ENCODE measurements around the gene IMMP2L. TPM values are rescaled to one million over a fixed set of nuclear protein-coding genes. Genes with fewer than 3 reads are reported as not detected.

IMMP2L gene
- total RNA-seq, 2 donors from 2014 or later: 7.3 to 7.7 TPM

DNA sequence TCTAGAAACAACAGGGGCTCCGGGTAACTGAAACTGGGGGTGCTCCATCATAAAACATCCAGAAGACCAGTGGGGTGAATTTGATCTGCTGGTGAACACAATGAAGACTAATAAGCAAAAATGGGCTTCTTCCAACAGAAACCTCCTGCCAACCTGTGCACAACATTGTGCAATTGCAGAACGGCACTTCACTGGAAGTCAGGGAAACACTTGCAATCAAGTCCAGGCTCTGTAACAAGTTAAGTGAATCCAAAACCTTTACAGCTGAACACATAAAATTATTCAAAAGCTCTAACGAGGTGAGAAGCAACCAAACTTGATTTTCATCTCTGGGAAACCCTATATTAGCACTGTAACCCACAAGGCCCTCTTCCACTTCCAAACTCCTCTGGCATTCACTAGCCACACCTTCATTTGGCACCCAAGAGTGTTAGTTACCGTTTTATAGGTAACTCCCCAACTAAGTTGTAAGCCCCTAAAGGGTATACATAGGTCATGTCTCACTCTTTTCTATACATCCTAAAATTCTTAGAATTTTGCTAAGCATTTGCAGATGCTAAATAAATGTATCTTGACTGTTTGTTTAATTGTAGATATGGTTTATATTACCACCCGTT is 22.0 kb downstream of the IMMP2L start:
- Histone ChIP-seq H3K9me3 (no peaks in the 10 kb centered on the region), H3K27ac (no peak overlapping the region), H3K4me1 (no peaks in the 10 kb centered on the region), H3K4me3 (no peak overlapping the region), H3K27me3 (no peaks in the 10 kb centered on the region), H3K36me3 (no peaks in the 10 kb centered on the region)
- TF ChIP-seq, protein P1, sequence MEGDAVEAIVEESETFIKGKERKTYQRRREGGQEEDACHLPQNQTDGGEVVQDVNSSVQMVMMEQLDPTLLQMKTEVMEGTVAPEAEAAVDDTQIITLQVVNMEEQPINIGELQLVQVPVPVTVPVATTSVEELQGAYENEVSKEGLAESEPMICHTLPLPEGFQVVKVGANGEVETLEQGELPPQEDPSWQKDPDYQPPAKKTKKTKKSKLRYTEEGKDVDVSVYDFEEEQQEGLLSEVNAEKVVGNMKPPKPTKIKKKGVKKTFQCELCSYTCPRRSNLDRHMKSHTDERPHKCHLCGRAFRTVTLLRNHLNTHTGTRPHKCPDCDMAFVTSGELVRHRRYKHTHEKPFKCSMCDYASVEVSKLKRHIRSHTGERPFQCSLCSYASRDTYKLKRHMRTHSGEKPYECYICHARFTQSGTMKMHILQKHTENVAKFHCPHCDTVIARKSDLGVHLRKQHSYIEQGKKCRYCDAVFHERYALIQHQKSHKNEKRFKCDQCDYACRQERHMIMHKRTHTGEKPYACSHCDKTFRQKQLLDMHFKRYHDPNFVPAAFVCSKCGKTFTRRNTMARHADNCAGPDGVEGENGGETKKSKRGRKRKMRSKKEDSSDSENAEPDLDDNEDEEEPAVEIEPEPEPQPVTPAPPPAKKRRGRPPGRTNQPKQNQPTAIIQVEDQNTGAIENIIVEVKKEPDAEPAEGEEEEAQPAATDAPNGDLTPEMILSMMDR (IDR thresholded peaks at IDR 0.05): no peak
- no peak for DNase-seq (ENCODE audit: low spot score)

DNA sequence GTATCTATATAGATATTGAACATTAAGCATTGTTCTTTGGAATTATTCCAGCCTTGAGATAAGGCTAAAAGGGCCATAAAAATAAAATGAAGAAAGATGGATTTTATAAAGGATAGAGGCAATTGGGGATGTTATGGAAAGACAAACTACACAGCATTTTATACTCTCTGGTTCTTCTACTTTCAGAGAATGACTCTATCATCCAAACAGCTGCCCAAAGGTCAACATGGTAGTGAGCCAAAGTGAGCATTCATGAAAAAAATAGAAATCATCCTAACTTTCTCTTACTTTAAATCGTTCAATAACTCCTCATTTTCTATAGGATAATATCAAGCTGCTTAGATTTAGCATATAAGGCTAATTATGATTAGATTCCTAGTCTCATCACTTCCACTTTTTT is 25.2 kb downstream of the IMMP2L start:
- TF ChIP-seq, protein P1 (IDR thresholded peaks at IDR 0.05): no peak
- no peak overlapping the region for H3K27ac ChIP-seq
- no peak for DNase-seq (ENCODE audit: low spot score)
- peaks cover 0 to 11% of the 10 kb centered on the region in 2 donors for H3K4me1 ChIP-seq
- no peak overlapping the region for H3K4me3 ChIP-seq
- H3K36me3 ChIP-seq: no peaks in the 10 kb centered on the region
- no peaks in the 10 kb centered on the region for H3K9me3 ChIP-seq
- no peaks in the 10 kb centered on the region for H3K27me3 ChIP-seq

DNA sequence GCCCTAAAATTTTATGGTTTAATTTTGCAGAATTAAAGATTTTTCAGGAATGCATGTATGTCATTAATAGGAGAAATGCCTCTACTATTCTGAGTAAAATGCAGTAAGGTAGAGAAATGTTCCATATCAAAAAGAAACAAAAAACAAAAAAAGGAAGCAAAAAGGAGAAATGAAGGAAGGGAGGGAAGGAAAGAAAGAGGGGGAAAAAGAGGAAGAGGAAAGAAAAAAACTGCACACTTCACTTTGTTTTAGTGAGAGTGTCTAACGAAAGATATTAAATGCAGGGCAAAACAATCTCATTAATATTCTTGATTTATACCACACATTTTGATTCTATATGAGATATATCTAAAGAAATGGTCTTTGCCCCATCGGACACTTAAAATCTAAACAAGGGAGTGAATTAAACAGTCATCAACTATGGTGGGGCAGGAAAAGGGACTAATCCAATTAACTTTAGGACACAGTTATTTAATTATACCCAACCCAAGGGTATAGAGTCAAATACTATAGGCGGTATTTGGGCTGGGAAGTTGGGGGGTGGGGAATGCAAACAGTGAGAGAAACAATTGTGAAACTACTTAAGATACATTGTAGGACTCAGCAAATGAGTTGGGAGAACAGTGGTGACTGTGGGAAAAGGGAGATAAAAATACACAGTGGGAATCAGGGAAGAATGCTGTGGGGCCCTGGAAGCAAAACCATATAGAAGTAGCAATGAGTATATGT is 27.0 kb downstream of the IMMP2L start:
- Histone ChIP-seq H3K4me1 (peaks cover 0 to 18% of the 10 kb centered on the region in 2 donors), H3K27me3 (no peaks in the 10 kb centered on the region), H3K36me3 (no peaks in the 10 kb centered on the region), H3K9me3 (no peaks in the 10 kb centered on the region), H3K4me3 (no peak overlapping the region), H3K27ac (no peak overlapping the region)
- no peak for DNase-seq (ENCODE audit: low spot score)
- TF ChIP-seq, protein P1 (IDR thresholded peaks at IDR 0.05): no peak

DNA sequence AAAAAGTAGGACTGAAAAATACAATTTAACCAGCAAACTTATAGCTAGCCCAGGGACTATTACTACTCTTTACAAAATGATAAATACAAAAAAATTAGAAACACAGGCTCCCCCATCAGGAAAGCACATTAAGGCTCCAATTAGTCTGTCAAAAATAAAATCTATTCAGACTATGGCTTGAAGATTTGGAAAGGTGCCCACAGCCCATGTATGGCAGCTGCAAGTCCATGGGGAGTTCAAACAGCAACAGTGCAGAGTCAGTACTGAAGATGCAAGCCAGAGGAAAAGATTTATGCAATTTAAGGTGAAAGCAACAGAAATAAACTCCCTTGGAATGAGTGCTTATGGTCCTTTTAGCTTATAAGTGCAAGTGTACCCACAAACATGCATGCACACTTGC is 29.7 kb downstream of the IMMP2L start:
- no peak for DNase-seq (ENCODE audit: low spot score)
- H3K27me3 ChIP-seq: no peaks in the 10 kb centered on the region
- H3K4me3 ChIP-seq: no peak overlapping the region
- TF ChIP-seq, protein P1 (IDR thresholded peaks at IDR 0.05): no peak
- H3K9me3 ChIP-seq: no peaks in the 10 kb centered on the region
- H3K4me1 ChIP-seq: peaks cover 0 to 21% of the 10 kb centered on the region in 2 donors
- H3K36me3 ChIP-seq: no peaks in the 10 kb centered on the region
- peak overlapping the region in 1 of 2 donors; percentile 43 for H3K27ac ChIP-seq

DNA sequence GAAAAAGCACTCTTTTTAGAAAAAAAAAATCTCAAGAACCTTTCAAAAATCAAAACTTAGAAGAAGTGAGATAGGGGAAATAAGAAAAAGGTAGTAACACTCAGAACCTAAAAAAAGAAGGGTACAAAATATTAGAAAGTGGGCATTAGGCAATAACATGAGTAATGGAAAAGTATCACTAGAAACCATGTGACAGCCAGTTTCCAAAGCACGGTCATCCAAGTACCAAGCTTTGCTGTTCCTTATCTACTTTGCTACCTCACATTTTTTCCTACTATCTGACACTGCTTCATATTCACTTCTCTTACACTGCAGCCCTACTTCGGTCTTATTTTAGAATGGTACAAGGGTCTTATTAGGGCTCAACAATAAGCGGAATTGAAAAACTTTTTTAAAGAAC is 30.3 kb downstream of the IMMP2L start:
- Histone ChIP-seq H3K4me1 (peaks cover 0 to 24% of the 10 kb centered on the region in 2 donors), H3K27me3 (no peaks in the 10 kb centered on the region), H3K27ac (peak overlapping the region in 1 of 2 donors; percentile 43), H3K36me3 (no peaks in the 10 kb centered on the region), H3K4me3 (no peak overlapping the region), H3K9me3 (no peaks in the 10 kb centered on the region)
- DNase-seq (ENCODE audit: low spot score): no peak
- TF ChIP-seq, protein P1 (IDR thresholded peaks at IDR 0.05): no peak

Measured in right atrium auricular region (tissue), 2 donors.